Skeletal muscle satellite cell (primary cell): ENCODE measurements around the gene SMAD3.

Experiments used
- H3K27me3 ChIP-seq: 2 replicates; pipeline ENCODE4 v1.7.0; 2013; ENCODE audit warnings: low read length; ENCODE audit not compliant: control insufficient read depth, insufficient read depth
- H3K36me3 ChIP-seq: 2 replicates; pipeline ENCODE4 v1.7.0; 2013; ENCODE audit warnings: mild to moderate bottlenecking, control low read depth, low read length; ENCODE audit not compliant: insufficient read depth
- H3K4me1 ChIP-seq: 2 replicates; pipeline ENCODE4 v1.7.0; 2013; ENCODE audit warnings: low read length; ENCODE audit not compliant: control insufficient read depth, insufficient read depth
- H3K4me2 ChIP-seq: 2 replicates; pipeline ENCODE4 v1.7.0; 2013; ENCODE audit warnings: mild to moderate bottlenecking, low read length
- H3K4me3 ChIP-seq: 2 replicates; pipeline ENCODE4 v1.7.0; 2013; ENCODE audit warnings: low read length
- H3K9ac ChIP-seq: 2 replicates; pipeline ENCODE4 v1.7.0; 2013; ENCODE audit warnings: mild to moderate bottlenecking, low read depth, low read length, moderate library complexity
- H3K9me3 ChIP-seq: replicated peaks from 2 replicates; pipeline ENCODE4 v1.7.0; 2013; ENCODE audit warnings: mild to moderate bottlenecking, control low read depth, low read length

SMAD3 gene

GRCh38 chr15:67158367-67158766 is 93.0 kb downstream of the SMAD3 start:
- H3K4me3 ChIP-seq, result no peak overlapping the region
- H3K9me3 ChIP-seq, result no peaks in the 10 kb centered on the region
- peaks cover 31% of the 10 kb centered on the region for H3K36me3 ChIP-seq
- no peaks in the 10 kb centered on the region for H3K27me3 ChIP-seq
- peaks cover 6% of the 10 kb centered on the region for H3K4me1 ChIP-seq
- H3K4me2 ChIP-seq, result no peak overlapping the region
- H3K9ac ChIP-seq, result no peak overlapping the region

- peaks cover 28% of the 10 kb centered on the region for H3K4me1 ChIP-seq
Measured at GRCh38 chr15:67161412-67161811, 96.0 kb downstream of the SMAD3 start.

GRCh38 chr15:67161881-67162280 is 96.5 kb downstream of the SMAD3 start:
- H3K4me3 ChIP-seq, result no peak overlapping the region
- H3K9ac ChIP-seq, result no peak overlapping the region
- H3K27me3 ChIP-seq, result no peaks in the 10 kb centered on the region
- peaks cover 29% of the 10 kb centered on the region for H3K4me1 ChIP-seq
- peaks cover 31% of the 10 kb centered on the region for H3K36me3 ChIP-seq
- no peaks in the 10 kb centered on the region for H3K9me3 ChIP-seq
- no peak overlapping the region for H3K4me2 ChIP-seq

More at GRCh38 chr15:67161412-67161811, 96.0 kb downstream of the SMAD3 start:
- Histone ChIP-seq H3K4me2 (no peak overlapping the region), H3K27me3 (no peaks in the 10 kb centered on the region), H3K9ac (no peak overlapping the region), H3K9me3 (no peaks in the 10 kb centered on the region), H3K4me3 (no peak overlapping the region), H3K36me3 (peaks cover 30% of the 10 kb centered on the region)

- Histone ChIP-seq H3K9me3 (no peaks in the 10 kb centered on the region), H3K4me3 (no peak overlapping the region), H3K4me1 (peaks cover 42% of the 10 kb centered on the region), H3K36me3 (peaks cover 35% of the 10 kb centered on the region), H3K4me2 (no peak overlapping the region), H3K27me3 (no peaks in the 10 kb centered on the region), H3K9ac (no peak overlapping the region)
Measured at GRCh38 chr15:67163180-67163579, 97.8 kb downstream of the SMAD3 start.

- Histone ChIP-seq H3K36me3 (peaks cover 45% of the 10 kb centered on the region), H3K4me2 (no peak overlapping the region), H3K4me1 (peaks cover 49% of the 10 kb centered on the region), H3K27me3 (no peaks in the 10 kb centered on the region), H3K9ac (no peak overlapping the region), H3K9me3 (no peaks in the 10 kb centered on the region), H3K4me3 (no peak overlapping the region)
Measured at GRCh38 chr15:67164401-67164791, 99.0 kb downstream of the SMAD3 start.

- peaks cover 50% of the 10 kb centered on the region for H3K4me1 ChIP-seq
Measured at GRCh38 chr15:67164811-67165253, 99.4 kb downstream of the SMAD3 start.

GRCh38 chr15:67165254-67166253 is 100.2 kb downstream of the SMAD3 start:
- H3K36me3 ChIP-seq, result peaks cover 56% of the 10 kb centered on the region
- H3K4me1 ChIP-seq, result peaks cover 57% of the 10 kb centered on the region

More at GRCh38 chr15:67164811-67165253, 99.4 kb downstream of the SMAD3 start:
- Histone ChIP-seq H3K9ac (no peak overlapping the region), H3K36me3 (peaks cover 49% of the 10 kb centered on the region), H3K4me3 (no peak overlapping the region), H3K4me2 (no peak overlapping the region), H3K9me3 (no peaks in the 10 kb centered on the region), H3K27me3 (no peaks in the 10 kb centered on the region)

GRCh38 chr15:67166280-67167009 is 101.0 kb downstream of the SMAD3 start:
- Histone ChIP-seq H3K9ac (no peak overlapping the region), H3K4me2 (no peak overlapping the region), H3K4me1 (peaks cover 65% of the 10 kb centered on the region), H3K9me3 (no peaks in the 10 kb centered on the region), H3K4me3 (no peak overlapping the region), H3K27me3 (no peaks in the 10 kb centered on the region), H3K36me3 (peaks cover 64% of the 10 kb centered on the region)

More at GRCh38 chr15:67165254-67166253, 100.2 kb downstream of the SMAD3 start:
- H3K9ac ChIP-seq, result no peak overlapping the region
- H3K4me2 ChIP-seq, result no peak overlapping the region
- no peak overlapping the region for H3K4me3 ChIP-seq
- H3K27me3 ChIP-seq, result no peaks in the 10 kb centered on the region
- no peaks in the 10 kb centered on the region for H3K9me3 ChIP-seq

- peaks cover 71% of the 10 kb centered on the region for H3K36me3 ChIP-seq
- H3K9me3 ChIP-seq, result no peaks in the 10 kb centered on the region
- no peaks in the 10 kb centered on the region for H3K27me3 ChIP-seq
- H3K4me1 ChIP-seq, result peaks cover 67% of the 10 kb centered on the region
- H3K4me3 ChIP-seq, result no peak overlapping the region
- H3K9ac ChIP-seq, result peak overlapping the region; percentile 34
- no peak overlapping the region for H3K4me2 ChIP-seq
Measured at GRCh38 chr15:67167091-67167490, 101.7 kb downstream of the SMAD3 start.

- Histone ChIP-seq H3K4me2 (peak overlapping the region; percentile 13), H3K27me3 (no peaks in the 10 kb centered on the region), H3K9ac (peak overlapping the region; percentile 32), H3K9me3 (no peaks in the 10 kb centered on the region), H3K36me3 (peaks cover 86% of the 10 kb centered on the region), H3K4me1 (peaks cover 69% of the 10 kb centered on the region), H3K4me3 (no peak overlapping the region)
Measured at GRCh38 chr15:67168694-67169093, 103.3 kb downstream of the SMAD3 start.

GRCh38 chr15:67170143-67170925 is 104.9 kb downstream of the SMAD3 start:
- no peak overlapping the region for H3K4me3 ChIP-seq
- H3K36me3 ChIP-seq, result peaks cover 91% of the 10 kb centered on the region
- peaks cover 70% of the 10 kb centered on the region for H3K4me1 ChIP-seq
- no peaks in the 10 kb centered on the region for H3K9me3 ChIP-seq
- H3K27me3 ChIP-seq, result no peaks in the 10 kb centered on the region
- no peak overlapping the region for H3K4me2 ChIP-seq
- no peak overlapping the region for H3K9ac ChIP-seq
